Small intestine (tissue), 7 donors: ENCODE results near the gene ACAD8. TPM values are rescaled to one million over a fixed set of nuclear protein-coding genes. Genes with fewer than 3 reads are reported as not detected.

Experiments
- DNase-seq, 2 donors: peaks; one replicate each; pipeline versions ENCODE4 v3.0.0 to v3.0.0-alpha.2; 2013
- FAIRE-seq: peaks from 2 replicates; lab custom pipeline; 2012; peaks lifted over from hg19 to GRCh38; lab: Jason Lieb, UNC
- H3K27ac ChIP-seq, 3 donors: one replicate each; pipeline ENCODE4 v1.5.1; 2013; ENCODE audit warnings: low read length in 2 of 3, mild to moderate bottlenecking in 2 of 3, control low read depth in 1 of 3, inconsistent platforms in 1 of 3, low read depth in 1 of 3, moderate library complexity in 1 of 3
- H3K27me3 ChIP-seq, 3 donors: one replicate each; pipeline ENCODE4 v1.6.1; 2013; ENCODE audit warnings: low read length in 3 of 3, inconsistent platforms in 1 of 3; ENCODE audit not compliant: control insufficient read depth in 3 of 3, insufficient read depth in 3 of 3
- H3K36me3 ChIP-seq, 3 donors: one replicate each; pipeline ENCODE4 v1.6.1; 2013; ENCODE audit warnings: low read length in 3 of 3, inconsistent platforms in 1 of 3, low read depth in 1 of 3, mild to moderate bottlenecking in 1 of 3, moderate library complexity in 1 of 3; ENCODE audit not compliant: control insufficient read depth in 3 of 3, insufficient read depth in 2 of 3
- H3K4me1 ChIP-seq, 3 donors: one replicate each; pipeline ENCODE4 v1.6.1; 2013; ENCODE audit warnings: low read length in 2 of 3, inconsistent platforms in 1 of 3, low read depth in 1 of 3, mild to moderate bottlenecking in 1 of 3, moderate library complexity in 1 of 3; ENCODE audit not compliant: control insufficient read depth in 3 of 3, insufficient read depth in 2 of 3
- H3K4me3 ChIP-seq, 3 donors: one replicate each; pipeline ENCODE4 v1.5.1; 2013; ENCODE audit warnings: low read length in 3 of 3, control low read depth in 1 of 3, inconsistent platforms in 1 of 3, low read depth in 1 of 3, mild to moderate bottlenecking in 1 of 3, moderate library complexity in 1 of 3
- H3K9me3 ChIP-seq, 2 donors: one replicate each; pipeline ENCODE4 v1.6.1; 2013; ENCODE audit warnings: low read depth in 1 of 2, low read length in 1 of 2; ENCODE audit not compliant: control insufficient read depth in 2 of 2, insufficient read depth in 1 of 2
- WGBS, 3 donors: extraction: QIAGEN DNeasy Blood & Tissue Kit; methylation state at CpG; one replicate each; pipeline ENCODE4 v1.1.7; 2013; 5-methylcytosine and 5-hydroxymethylcytosine counted together
- polyA plus RNA-seq, 4 donors: library from polyadenylated mRNA; stranded (reverse) in 3 of 4; unstranded in 1 of 4; fragments of 200-250 nt in 3 of 4; fragments of 120-200 nt in 1 of 4; gene quantifications; one replicate each; pipeline versions ENCODE4 v1.2.1 to v1.2.3, GENCODE V29; 2013
- donor health status: healthy with polysubstance abuse.
- donor health status: control.
- donor health status: control.
- donor health status: Bipolar disorder and iron deficiency.
- donor health status: healthy.

ACAD8 gene
- polyA plus RNA-seq, 4 donors: 18.0 to 29.3 (median 23.9) TPM

- no peak overlapping the region for H3K4me3 ChIP-seq
- 88 to 94% (median 88%) methylated on average over 4 of the region's 4 CpGs for WGBS, 3 donors
- peaks cover 2 to 33% (median 5%) of the 10 kb centered on the region in 3 donors for H3K36me3 ChIP-seq
- no peaks in the 10 kb centered on the region for H3K27me3 ChIP-seq
- no peaks in the 10 kb centered on the region for H3K4me1 ChIP-seq
- DNase-seq (no peak), FAIRE-seq (no peak)
- H3K27ac ChIP-seq: no peak overlapping the region
- no peaks in the 10 kb centered on the region for H3K9me3 ChIP-seq
Observed at GRCh38 chr11:134233729-134234179, 19.6 kb upstream of the ACAD8 start.

GRCh38 chr11:134235399-134235798, 18.0 kb upstream of the ACAD8 start:
- Histone ChIP-seq H3K36me3 (peaks cover 5 to 38% (median 12%) of the 10 kb centered on the region in 3 donors), H3K27ac (no peak overlapping the region), H3K9me3 (no peaks in the 10 kb centered on the region), H3K4me1 (no peaks in the 10 kb centered on the region), H3K27me3 (no peaks in the 10 kb centered on the region), H3K4me3 (no peak overlapping the region)
- 39 to 68% (median 53%) methylated on average over 3 of the region's 3 CpGs for WGBS, 3 donors
- DNase-seq: no peak
- no peak for FAIRE-seq

GRCh38 chr11:134236834-134237556, 16.4 kb upstream of the ACAD8 start:
- DNase-seq (no peak), FAIRE-seq (no peak)
- Histone ChIP-seq H3K27me3 (no peaks in the 10 kb centered on the region), H3K9me3 (no peaks in the 10 kb centered on the region), H3K4me3 (no peak overlapping the region), H3K36me3 (peaks cover 8 to 48% (median 13%) of the 10 kb centered on the region in 3 donors), H3K4me1 (no peaks in the 10 kb centered on the region), H3K27ac (no peak overlapping the region)
- 89 to 98% (median 95%) methylated on average over 7 of the region's 7 CpGs for WGBS, 3 donors

GRCh38 chr11:134237557-134237922, 15.8 kb upstream of the ACAD8 start:
- no peak for DNase-seq
- Histone ChIP-seq H3K36me3 (peaks cover 8 to 46% (median 13%) of the 10 kb centered on the region in 3 donors), H3K27ac (no peak overlapping the region), H3K27me3 (no peaks in the 10 kb centered on the region), H3K9me3 (no peaks in the 10 kb centered on the region), H3K4me3 (no peak overlapping the region), H3K4me1 (no peaks in the 10 kb centered on the region)
- 80 to 94% (median 89%) methylated on average over 11 of the region's 11 CpGs for WGBS, 3 donors
- no peak for FAIRE-seq

GRCh38 chr11:134238956-134239355, 14.4 kb upstream of the ACAD8 start:
- no peaks in the 10 kb centered on the region for H3K4me1 ChIP-seq
- H3K4me3 ChIP-seq: no peak overlapping the region
- H3K9me3 ChIP-seq: no peaks in the 10 kb centered on the region
- FAIRE-seq (no peak), DNase-seq (no peak)
- H3K36me3 ChIP-seq: peaks cover 12 to 54% (median 18%) of the 10 kb centered on the region in 3 donors
- WGBS, 3 donors: 91 to 98% (median 94%) methylated on average over 5 of the region's 5 CpGs
- H3K27ac ChIP-seq: no peak overlapping the region
- no peaks in the 10 kb centered on the region for H3K27me3 ChIP-seq

GRCh38 chr11:134240592-134240991, 12.8 kb upstream of the ACAD8 start:
- H3K4me1 ChIP-seq: no peaks in the 10 kb centered on the region
- WGBS, 3 donors: 68 to 73% (median 70%) methylated on average over 6 of the region's 6 CpGs

GRCh38 chr11:134242376-134242775, 11.0 kb upstream of the ACAD8 start:
- H3K9me3 ChIP-seq: no peaks in the 10 kb centered on the region
- H3K27ac ChIP-seq: no peak overlapping the region
- 89 to 95% (median 93%) methylated on average over 9 of the region's 9 CpGs for WGBS, 3 donors
- no peaks in the 10 kb centered on the region for H3K27me3 ChIP-seq
- DNase-seq (no peak), FAIRE-seq (no peak)
- no peaks in the 10 kb centered on the region for H3K4me1 ChIP-seq
- peaks cover 20 to 69% (median 21%) of the 10 kb centered on the region in 3 donors for H3K36me3 ChIP-seq
- H3K4me3 ChIP-seq: no peak overlapping the region

More at GRCh38 chr11:134240592-134240991, 12.8 kb upstream of the ACAD8 start:
- H3K4me3 ChIP-seq: no peak overlapping the region
- H3K27ac ChIP-seq: no peak overlapping the region
- H3K36me3 ChIP-seq: peaks cover 20 to 57% (median 21%) of the 10 kb centered on the region in 3 donors
- no peaks in the 10 kb centered on the region for H3K27me3 ChIP-seq
- DNase-seq: no peak
- no peaks in the 10 kb centered on the region for H3K9me3 ChIP-seq
- FAIRE-seq: no peak

GRCh38 chr11:134243913-134244312, 9.5 kb upstream of the ACAD8 start:
- no peak overlapping the region for H3K27ac ChIP-seq
- DNase-seq (no peak), FAIRE-seq (no peak)
- no peaks in the 10 kb centered on the region for H3K27me3 ChIP-seq
- H3K36me3 ChIP-seq: peaks cover 28 to 69% (median 29%) of the 10 kb centered on the region in 3 donors
- 93 to 96% (median 95%) methylated on average over 4 of the region's 4 CpGs for WGBS, 3 donors
- H3K4me3 ChIP-seq: no peak overlapping the region
- H3K4me1 ChIP-seq: no peaks in the 10 kb centered on the region
- no peaks in the 10 kb centered on the region for H3K9me3 ChIP-seq
